ENCODE data around the gene HNRNPA2B1. TPM values are rescaled to one million over a fixed set of nuclear protein-coding genes. Genes with fewer than 3 reads are reported as not detected.
A peak's percentile ranks its signal among the peaks of the same experiment; 100 is the strongest.

The HNRNPA2B1 gene
- 100 to 1,000 TPM; 491 to 882 TPM for total RNA-seq

DNA sequence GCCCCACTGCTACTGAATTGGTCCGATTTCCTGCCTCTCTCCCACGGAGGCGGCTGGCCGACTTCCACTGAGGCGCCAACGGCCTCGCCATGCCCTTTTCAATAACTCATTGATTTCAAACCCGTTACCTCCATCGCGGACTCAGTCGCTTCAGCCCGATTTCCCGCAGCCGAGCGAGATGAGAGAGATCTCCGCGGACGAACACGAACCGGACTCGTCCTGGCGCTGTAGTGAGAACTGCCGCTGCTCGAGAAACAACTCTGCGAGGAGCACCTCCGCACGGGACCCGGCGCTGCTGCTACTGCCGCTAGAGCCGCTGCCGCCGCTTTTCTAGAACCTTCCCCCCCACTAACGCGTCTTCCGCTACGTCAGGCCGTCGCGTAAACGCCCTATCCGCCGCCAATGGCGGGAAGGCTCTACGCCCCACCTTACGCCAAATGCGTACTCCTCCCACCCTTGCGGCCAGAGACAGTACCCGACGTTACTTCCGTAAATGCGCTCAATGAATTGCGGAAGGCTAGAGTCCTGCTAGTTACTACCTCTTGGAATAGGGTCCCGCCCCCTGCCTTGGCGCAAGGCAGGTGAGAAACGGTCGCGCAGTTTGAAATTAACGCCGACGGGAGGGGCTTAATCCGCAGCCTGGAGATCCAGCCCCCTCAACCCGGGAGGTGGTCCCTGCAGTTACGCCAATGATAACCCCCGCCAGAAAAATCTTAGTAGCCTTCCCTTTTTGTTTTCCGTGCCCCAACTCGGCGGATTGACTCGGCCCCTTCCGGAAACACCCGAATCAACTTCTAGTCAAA, at the start of gene HNRNPA2B1:
Gene HNRNPA2B1 (minus strand): TSS at position 303 of the 803 bp plus-strand sequence. CDS start 169 bp downstream, at position 134.
- Mint-ChIP-seq H3K4me3 (peak within 1 kb of the TSS; percentile 100), H3K27me3 (no peaks in the 10 kb centered on the region), H3K9me3 (no peaks in the 10 kb centered on the region), H3K36me3 (ENCODE audit: low read depth) (peaks cover 91% of the 10 kb centered on the region), H3K27ac (peak within 1 kb of the TSS; percentile 100), H3K4me1 (peaks cover 34% of the 10 kb centered on the region)
- ATAC-seq (replicated peaks), result peak; percentile 76

DNA sequence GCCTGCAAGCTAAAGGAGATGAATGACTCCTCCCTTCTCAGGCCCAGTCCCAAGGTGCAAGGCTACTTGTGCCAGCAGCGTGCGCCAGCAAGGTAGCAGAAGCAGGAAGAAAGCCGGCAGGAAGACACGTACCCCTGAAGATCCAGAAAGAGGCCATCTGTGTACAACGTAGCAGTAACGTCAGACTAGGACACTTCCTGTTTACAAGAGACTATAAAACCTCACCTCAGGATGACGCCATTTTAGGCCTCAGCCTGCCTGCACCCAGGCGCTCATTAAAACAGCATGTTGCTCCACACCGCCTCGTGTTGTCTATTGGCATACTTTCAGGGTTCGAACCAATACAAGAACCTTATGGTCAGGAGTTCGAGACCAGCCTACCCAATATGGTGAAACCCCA, 49.7 kb upstream of the HNRNPA2B1 start:
- no peaks in the 10 kb centered on the region for H3K4me1 Mint-ChIP-seq
- no peak overlapping the region for H3K27ac Mint-ChIP-seq
- no peaks in the 10 kb centered on the region for H3K9me3 Mint-ChIP-seq
- ATAC-seq (replicated peaks), result no peak
- H3K36me3 Mint-ChIP-seq (ENCODE audit: low read depth), result no peaks in the 10 kb centered on the region
- H3K4me3 Mint-ChIP-seq, result no peak overlapping the region
- no peaks in the 10 kb centered on the region for H3K27me3 Mint-ChIP-seq

DNA sequence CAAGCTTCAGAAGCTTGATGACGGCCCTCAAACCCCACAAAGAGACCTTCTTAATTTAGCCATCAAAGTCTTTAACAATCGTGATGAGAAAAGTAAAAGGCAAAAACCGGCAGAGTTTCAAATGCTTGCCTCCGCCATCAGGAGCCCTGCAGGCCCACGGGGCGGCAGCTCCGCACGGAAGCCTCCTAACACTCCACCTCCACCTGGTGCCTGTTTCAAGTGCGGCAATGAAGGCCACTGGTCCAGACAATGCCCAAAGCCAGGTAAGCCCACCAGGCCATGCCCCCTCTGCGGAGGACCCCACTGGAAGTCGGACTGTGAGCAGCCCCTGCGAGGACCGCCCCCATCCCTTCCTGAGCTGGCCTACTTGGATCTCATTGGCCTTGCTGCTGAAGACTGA, 44.6 kb upstream of the HNRNPA2B1 start:
- Mint-ChIP-seq H3K9me3 (no peaks in the 10 kb centered on the region), H3K27ac (no peak overlapping the region), H3K36me3 (ENCODE audit: low read depth) (no peaks in the 10 kb centered on the region), H3K27me3 (no peaks in the 10 kb centered on the region), H3K4me3 (no peak overlapping the region), H3K4me1 (no peaks in the 10 kb centered on the region)
- ATAC-seq (replicated peaks), result no peak

DNA sequence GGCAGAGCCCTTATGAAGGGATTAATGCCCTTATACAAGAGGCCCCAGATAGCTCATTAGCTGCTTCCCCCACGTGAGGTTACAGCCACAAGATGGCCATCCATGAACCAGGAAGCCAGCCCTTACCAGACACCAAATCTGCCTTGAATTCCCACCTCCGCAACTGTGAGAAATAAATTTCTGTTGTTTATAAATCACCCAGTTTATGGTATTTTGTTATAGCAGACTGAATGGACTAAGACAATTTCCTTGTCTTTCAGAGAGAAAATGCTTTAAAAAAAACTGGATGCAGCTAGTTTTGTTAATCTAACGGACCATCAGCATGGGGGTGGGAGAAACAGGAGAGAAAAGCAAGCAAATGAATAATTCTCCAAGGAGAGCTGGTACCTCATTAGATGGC, 37.5 kb upstream of the HNRNPA2B1 start:
- Mint-ChIP-seq H3K4me1 (no peaks in the 10 kb centered on the region), H3K27me3 (no peaks in the 10 kb centered on the region), H3K36me3 (ENCODE audit: low read depth) (no peaks in the 10 kb centered on the region), H3K27ac (no peak overlapping the region), H3K4me3 (no peak overlapping the region), H3K9me3 (no peaks in the 10 kb centered on the region)
- no peak for ATAC-seq (replicated peaks)

DNA sequence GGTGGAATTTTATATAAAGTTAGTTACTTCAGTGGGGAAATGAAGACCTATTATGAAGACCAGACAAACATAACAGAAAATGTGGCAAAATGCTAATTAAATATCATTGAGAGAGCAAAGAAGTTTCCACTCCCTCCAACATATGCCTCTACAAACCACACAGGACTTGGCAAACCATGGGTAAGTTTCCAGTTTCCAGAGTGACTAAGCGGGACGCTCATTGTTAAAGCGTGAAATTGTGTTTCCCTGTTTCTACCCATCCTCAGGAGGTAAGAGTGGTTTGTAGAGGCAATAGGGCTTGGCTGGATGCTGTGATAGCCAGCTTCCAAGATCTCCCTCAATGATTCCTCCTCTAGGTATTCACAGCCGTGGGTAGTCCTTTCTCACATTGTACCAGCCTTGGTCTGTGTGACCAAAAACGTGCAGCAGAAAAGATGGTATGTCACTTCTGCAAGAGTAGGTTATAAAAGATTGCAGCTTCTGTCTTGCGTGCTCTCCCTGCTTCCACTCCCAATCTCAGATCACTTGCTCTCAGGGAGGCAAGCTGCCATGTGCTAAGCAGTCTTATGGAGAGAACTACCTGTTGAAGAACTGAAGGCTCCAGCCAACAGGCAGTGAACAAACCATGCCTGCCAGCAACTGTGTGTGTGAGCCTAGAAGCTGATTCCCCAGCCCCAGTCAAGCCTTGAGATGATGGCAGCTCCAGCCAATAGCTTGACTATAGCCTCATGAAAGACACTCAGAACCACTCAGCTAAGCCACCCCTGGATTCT, 36.7 kb upstream of the HNRNPA2B1 start:
- no peak overlapping the region for H3K4me3 Mint-ChIP-seq
- no peak overlapping the region for H3K27ac Mint-ChIP-seq
- H3K4me1 Mint-ChIP-seq, result no peaks in the 10 kb centered on the region
- H3K9me3 Mint-ChIP-seq, result no peaks in the 10 kb centered on the region
- H3K27me3 Mint-ChIP-seq, result no peaks in the 10 kb centered on the region
- no peaks in the 10 kb centered on the region for H3K36me3 Mint-ChIP-seq (ENCODE audit: low read depth)
- peak; percentile 34 for ATAC-seq (replicated peaks)

DNA sequence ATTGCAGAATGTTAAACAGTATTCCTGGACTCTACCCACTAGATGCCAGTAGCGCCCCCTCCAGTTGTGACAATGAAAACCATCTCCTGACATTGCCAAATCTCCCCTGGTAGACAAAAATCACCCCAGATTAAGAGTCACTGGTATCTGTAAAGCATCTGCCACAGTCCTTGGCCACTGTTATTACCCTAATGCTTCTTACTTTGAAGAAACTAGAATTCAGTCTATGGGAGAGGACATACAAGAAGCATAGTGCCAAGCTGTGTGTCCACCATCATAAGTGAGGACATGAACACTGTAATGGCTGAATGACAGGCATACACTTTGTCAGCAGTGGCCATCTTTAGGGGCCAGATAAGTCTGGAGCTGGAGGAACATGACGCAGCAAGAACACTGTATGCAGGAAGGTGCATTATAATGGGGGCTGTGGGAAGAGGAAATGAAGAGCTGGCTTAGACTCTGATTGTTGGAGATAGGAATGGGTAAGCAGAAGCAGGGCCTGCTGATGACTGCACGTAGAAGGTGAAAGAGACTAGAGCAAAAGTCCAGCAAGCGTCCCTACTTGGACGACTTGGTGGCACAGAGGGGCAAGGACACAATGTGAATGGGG, 33.5 kb upstream of the HNRNPA2B1 start:
- Mint-ChIP-seq H3K27ac (no peak overlapping the region), H3K36me3 (ENCODE audit: low read depth) (no peaks in the 10 kb centered on the region), H3K4me3 (no peak overlapping the region), H3K9me3 (no peaks in the 10 kb centered on the region), H3K27me3 (no peaks in the 10 kb centered on the region), H3K4me1 (no peaks in the 10 kb centered on the region)
- no peak for ATAC-seq (replicated peaks)

DNA sequence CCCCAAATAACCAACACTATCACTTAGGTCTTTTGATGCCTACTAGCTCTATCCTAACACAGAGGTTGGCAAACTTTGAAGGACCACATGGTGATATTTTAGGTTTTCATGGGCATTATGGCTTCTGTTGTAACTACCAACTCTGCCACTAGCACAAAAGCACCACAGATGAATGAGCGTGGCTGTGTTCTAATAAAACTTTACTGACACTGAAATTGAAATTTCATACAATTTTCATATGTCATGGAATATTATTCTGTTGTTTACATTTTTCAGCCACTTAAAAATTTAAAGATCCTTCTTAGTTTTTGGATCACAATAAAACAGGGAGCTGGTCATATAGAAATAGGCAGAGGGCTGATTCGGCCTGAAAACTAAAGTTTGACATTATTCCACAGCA, 27.4 kb upstream of the HNRNPA2B1 start:
- Mint-ChIP-seq H3K36me3 (ENCODE audit: low read depth) (no peaks in the 10 kb centered on the region), H3K9me3 (no peaks in the 10 kb centered on the region), H3K27me3 (no peaks in the 10 kb centered on the region), H3K4me3 (no peak overlapping the region), H3K4me1 (no peaks in the 10 kb centered on the region), H3K27ac (no peak overlapping the region)
- no peak for ATAC-seq (replicated peaks)

DNA sequence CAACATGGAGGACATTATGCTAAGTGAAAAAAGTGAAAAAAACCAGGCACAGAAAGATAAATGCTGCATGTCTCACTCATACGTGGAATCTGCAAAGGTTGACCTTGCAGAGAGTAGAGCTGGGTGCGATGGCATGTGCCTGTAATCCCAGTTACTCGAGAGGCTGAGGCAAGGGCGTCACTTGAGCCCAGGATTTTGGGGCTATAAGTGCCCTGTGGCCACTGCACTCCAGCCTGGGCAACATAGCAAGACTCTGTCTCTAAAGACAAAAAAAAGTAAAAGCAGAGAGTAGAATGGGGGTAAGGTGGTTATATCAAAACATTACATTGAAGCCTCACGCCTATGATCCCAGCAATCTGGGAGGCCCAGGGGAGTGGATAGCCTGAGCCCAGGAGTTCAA, 23.8 kb upstream of the HNRNPA2B1 start:
- H3K4me1 Mint-ChIP-seq, result no peaks in the 10 kb centered on the region
- no peak for ATAC-seq (replicated peaks)
- no peaks in the 10 kb centered on the region for H3K9me3 Mint-ChIP-seq
- H3K27ac Mint-ChIP-seq, result no peak overlapping the region
- no peaks in the 10 kb centered on the region for H3K27me3 Mint-ChIP-seq
- H3K36me3 Mint-ChIP-seq (ENCODE audit: low read depth), result no peaks in the 10 kb centered on the region
- no peak overlapping the region for H3K4me3 Mint-ChIP-seq

DNA sequence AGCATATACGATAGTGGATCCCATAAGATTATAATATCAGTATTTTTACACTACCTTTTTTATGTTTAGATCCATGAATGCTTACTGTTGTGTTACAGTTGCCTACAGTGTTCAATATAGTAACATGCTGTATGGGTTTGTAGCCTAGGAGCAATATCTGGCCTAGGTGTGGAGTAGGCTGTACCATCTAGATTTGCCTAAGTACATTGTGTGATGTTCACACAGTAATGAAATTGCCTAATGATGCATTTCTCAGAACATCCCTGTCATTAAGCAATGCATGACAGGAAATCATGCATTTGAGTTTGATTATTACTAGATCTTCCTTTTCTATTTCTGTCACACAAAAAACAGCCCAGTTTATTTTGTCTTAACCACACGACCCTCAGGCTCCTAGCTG, 15.5 kb upstream of the HNRNPA2B1 start:
- Mint-ChIP-seq H3K27me3 (no peaks in the 10 kb centered on the region), H3K9me3 (no peaks in the 10 kb centered on the region), H3K4me1 (no peaks in the 10 kb centered on the region), H3K36me3 (ENCODE audit: low read depth) (peaks cover 24% of the 10 kb centered on the region), H3K4me3 (no peak overlapping the region), H3K27ac (no peak overlapping the region)
- peak; percentile 61 for ATAC-seq (replicated peaks)

DNA sequence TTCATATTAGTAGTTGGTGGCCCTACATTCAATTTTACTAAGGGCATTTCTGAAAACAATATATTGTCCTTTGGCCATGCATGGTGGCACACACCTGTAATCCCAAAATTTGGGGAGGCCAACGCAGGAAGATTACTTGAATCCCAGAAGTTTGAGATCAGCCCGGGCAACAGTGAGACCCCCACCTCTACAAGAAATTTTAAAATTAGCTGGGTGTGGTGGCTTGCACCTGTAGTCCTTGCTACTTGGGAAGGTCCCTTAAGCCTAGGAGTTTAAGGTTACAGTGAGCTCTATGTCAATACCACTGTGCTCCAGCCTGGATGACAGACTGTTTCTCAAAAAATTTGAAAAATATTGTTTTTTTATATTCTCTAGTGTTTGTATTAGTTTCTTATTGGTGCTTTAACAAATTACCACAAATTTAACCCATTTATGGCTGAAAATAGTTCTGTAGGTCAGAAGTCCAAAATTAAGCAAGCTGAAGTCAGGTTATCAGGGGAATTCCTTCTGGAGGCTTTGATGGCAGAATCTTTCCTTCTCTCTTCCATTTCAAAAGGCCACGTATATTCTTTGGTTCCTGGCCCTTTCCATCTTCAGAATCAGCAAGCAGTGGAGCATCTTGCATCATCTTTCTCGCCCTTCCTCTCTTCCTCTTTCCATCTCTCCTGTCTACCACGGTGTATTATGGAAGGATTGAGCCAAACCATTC, 13.4 kb upstream of the HNRNPA2B1 start:
- no peak overlapping the region for H3K4me3 Mint-ChIP-seq
- H3K27ac Mint-ChIP-seq, result no peak overlapping the region
- H3K4me1 Mint-ChIP-seq, result no peaks in the 10 kb centered on the region
- no peaks in the 10 kb centered on the region for H3K27me3 Mint-ChIP-seq
- no peak for ATAC-seq (replicated peaks)
- H3K9me3 Mint-ChIP-seq, result no peaks in the 10 kb centered on the region
- peaks cover 45% of the 10 kb centered on the region for H3K36me3 Mint-ChIP-seq (ENCODE audit: low read depth)

DNA sequence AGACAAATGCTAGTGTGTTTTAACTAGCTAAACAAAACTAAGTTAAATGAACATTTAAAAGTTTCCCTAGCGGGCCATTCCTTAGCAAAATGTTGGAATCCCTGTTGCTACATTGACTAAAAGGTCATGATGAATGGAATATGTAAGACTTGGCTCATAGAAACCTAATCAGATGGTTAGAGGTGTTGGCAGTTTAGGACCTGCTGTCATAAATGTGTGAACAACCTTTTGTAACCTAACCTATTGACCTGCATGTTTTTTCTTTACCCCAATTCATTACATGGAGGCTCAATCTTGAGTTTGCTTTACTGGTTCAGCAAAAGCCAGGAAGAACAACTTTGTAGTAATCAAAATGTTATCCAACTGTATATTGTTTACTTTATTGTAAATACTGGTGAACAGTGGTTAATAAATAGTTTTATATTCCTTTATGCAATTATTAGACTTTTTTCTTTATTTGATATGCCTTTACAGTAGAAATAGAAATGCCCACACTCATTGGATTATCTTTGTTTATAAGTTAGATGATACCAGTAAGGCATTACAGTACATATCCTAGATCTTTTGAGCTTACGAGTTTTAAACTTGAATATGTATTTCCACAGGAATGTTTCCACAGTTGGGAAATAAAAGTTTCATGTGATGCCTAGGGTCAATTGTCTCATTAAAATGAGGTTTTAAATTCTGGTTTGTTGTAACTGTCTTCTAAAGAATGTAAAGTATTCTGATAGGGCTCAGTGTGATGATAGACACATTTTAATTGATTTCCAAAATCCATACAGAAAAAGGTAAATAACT, 12.6 kb upstream of the HNRNPA2B1 start:
- Mint-ChIP-seq H3K27ac (no peak overlapping the region), H3K4me1 (no peaks in the 10 kb centered on the region), H3K9me3 (no peaks in the 10 kb centered on the region), H3K36me3 (ENCODE audit: low read depth) (peaks cover 54% of the 10 kb centered on the region), H3K4me3 (no peak overlapping the region), H3K27me3 (no peaks in the 10 kb centered on the region)
- no peak for ATAC-seq (replicated peaks)

DNA sequence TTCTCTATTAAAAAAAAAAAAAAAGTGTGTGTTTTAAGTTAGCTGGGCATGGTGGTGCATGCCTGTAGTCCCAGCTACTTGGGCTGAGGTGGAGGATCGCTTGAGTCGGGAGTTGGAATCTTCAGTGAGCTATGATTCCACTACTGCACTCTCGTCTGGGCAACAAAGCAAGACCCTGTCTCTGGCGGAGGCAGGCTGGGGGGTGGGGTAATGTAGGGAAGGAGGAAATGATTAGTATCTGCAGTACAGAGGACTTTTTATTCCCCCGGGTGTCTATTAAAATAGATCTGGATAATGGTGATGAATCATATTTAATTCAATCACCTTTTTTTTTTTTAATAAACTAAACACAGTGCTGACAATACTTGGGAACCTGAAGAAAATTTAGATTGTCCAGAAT, 7.5 kb upstream of the HNRNPA2B1 start:
- ATAC-seq (replicated peaks), result no peak
- peaks cover 100% of the 10 kb centered on the region for H3K36me3 Mint-ChIP-seq (ENCODE audit: low read depth)
- H3K9me3 Mint-ChIP-seq, result no peaks in the 10 kb centered on the region
- no peaks in the 10 kb centered on the region for H3K27me3 Mint-ChIP-seq
- no peak overlapping the region for H3K27ac Mint-ChIP-seq
- H3K4me1 Mint-ChIP-seq, result peaks cover 31% of the 10 kb centered on the region
- H3K4me3 Mint-ChIP-seq, result no peak overlapping the region

DNA sequence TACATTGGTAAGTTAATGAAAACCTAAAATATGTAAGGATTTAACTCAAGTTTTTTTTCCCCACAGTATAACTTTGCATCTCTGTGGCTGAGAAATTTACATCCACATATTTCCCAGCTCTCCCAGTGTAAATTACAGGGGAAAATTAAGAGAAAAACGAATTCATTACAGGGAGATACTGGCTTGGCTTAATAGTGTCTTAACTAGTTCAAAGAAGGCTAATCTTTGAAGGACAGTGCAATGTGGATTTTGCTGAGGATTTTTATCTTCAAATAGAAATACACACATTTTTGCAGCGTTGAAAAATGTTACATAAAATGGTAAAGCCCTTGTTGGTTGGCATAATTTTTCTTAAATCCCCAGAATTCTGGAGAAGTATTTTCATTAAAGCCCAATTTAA, 2.5 kb upstream of the HNRNPA2B1 start:
- Mint-ChIP-seq H3K27ac (peak overlapping the region; percentile 83), H3K9me3 (no peaks in the 10 kb centered on the region), H3K27me3 (no peaks in the 10 kb centered on the region), H3K36me3 (ENCODE audit: low read depth) (peaks cover 91% of the 10 kb centered on the region), H3K4me3 (peak overlapping the region; percentile 94), H3K4me1 (peaks cover 31% of the 10 kb centered on the region)
- no peak for ATAC-seq (replicated peaks)
